ENCODE data around the gene MIR17HG.
A peak's percentile ranks its signal among the peaks of the same experiment; 100 is the strongest.
"Not testable (repeated sequence)": the region's sequence is repeated elsewhere in the genome, so short reads cannot be mapped to it uniquely, and the experiment has no call there.

MIR17HG gene

GRCh38 chr13:91347996-91348905 lies 764 bp downstream of the MIR17HG start:
- no peak for DNase-seq

GRCh38 chr13:91348906-91349435 lies 1.5 kb downstream of the MIR17HG start:
- peak; percentile 65 for DNase-seq

- DNase-seq = no peak
Measured at GRCh38 chr13:91349992-91350911, 2.8 kb downstream of the MIR17HG start.

DNA sequence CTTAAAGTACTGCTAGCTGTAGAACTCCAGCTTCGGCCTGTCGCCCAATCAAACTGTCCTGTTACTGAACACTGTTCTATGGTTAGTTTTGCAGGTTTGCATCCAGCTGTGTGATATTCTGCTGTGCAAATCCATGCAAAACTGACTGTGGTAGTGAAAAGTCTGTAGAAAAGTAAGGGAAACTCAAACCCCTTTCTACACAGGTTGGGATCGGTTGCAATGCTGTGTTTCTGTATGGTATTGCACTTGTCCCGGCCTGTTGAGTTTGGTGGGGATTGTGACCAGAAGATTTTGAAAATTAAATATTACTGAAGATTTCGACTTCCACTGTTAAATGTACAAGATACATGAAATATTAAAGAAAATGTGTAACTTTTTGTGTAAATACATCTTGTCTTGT lies 3.6 kb downstream of the MIR17HG start:
- DNase-seq = no peak

DNA sequence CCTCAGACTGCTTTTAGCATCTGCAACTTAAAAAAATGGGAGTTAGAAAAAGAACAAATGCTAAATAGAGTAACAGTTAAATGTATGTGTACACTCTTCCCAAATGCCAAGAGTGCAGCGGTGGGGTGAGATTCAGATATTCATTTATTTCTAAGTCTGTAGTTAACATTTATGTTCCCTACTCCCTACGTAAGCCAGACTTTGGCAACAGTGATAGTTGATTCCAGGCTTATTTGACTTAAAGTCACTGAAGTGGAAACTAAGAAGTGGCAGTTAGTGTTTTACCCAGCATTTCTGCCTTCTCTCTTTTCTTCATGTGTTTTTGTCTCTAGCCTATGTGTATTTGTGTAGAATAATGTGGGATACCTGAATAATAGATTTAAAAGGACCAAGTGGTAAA lies 4.5 kb downstream of the MIR17HG start:
- DNase-seq = no peak

DNA sequence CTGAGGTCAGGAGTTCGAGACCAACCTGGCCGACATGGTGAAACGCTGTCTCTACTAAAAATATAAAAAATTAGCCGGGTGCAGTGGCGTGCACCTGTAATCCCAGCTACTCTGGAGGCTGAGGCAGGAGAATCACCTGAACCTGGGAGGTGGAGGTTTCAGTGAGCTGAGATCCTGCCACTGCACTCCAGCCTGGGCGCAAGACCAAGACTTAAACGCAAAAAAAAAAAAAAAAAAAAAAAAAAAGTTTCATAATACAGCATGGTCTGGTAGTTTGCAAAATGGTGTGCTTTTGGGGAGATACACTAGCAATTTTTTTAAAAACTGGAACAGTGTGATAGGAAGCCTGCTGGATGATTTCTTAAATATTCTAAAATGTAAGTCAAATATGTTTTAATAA lies 5.4 kb downstream of the MIR17HG start:
- not testable (repeated sequence) for DNase-seq

GRCh38 chr13:91353494-91353893 lies 6.0 kb downstream of the MIR17HG start:
- DNase-seq = no peak

GRCh38 chr13:91355099-91355825 lies 7.8 kb downstream of the MIR17HG start:
- no peak for DNase-seq

DNA sequence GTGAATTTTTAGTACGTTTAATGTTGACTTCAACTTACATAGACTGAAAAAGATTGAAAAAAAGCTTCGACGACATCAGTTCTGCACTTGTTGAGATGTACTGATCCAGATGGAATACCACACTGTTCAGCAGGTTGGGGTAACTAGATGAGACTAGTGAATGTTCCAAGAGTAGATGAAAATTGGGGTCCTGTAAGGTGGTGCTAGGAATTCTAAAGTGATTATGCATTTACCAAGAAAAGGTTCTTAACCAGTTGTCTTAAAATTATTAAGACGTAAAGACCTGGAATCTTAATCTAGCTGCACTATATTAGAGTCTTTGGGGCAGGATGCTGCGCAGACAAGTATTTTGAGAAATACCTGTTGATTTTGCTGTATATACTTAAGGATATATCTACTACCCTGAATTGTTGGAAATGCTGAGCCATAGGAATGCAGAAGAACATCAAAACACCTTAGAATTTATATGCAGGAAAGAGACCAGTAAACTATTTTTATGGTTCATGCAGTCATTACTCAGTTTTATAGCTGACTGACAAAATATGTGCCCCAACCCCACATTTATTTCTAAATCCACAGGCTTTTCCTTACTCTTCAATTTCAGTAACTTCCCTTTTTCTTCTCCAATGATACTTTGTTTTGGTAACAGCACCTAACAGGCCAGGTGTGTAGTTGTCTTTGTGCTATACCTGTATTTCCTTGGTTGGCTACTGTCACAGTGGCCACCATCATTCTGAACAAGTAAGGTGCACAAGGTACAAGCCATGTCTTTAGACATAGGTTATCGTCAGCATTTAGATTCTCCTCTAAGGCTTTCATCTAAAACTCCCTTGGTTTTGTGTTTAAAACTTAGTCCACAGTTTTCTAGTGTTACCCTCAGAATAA lies 8.6 kb downstream of the MIR17HG start:
- DNase-seq = no peak

DNA sequence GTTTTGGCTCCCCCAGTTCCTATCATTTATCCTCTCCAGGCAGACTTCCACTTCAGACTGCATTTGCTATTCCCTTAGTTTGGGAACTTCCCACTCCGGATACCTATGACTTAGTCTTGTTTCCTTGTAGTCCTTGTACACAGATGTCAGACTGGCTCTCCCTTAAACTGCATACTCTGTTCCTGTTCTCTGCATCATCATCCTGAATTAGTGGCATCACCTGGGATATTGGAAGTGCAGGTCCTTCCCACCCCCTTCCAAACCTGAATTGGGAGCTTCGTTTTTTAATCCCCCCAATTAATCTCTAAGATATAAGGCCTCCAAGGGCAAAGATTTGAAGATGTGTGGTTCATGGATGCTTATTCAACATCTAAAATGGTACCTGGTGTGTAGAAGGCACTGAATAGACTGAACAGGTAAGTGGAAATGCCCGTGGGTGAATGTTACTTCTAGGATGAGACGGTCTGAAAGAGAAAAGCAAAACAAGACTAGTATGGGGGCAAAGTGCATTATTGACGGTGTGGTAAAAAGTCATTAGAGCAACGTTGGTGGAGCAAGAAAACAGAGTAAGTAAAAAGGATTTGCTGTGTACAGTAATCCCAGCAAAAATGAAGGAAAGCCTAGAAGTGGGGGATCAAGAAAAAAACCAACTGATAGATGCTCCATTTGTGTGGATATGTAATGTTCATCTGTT lies 9.6 kb downstream of the MIR17HG start:
- DNase-seq = no peak

DNA sequence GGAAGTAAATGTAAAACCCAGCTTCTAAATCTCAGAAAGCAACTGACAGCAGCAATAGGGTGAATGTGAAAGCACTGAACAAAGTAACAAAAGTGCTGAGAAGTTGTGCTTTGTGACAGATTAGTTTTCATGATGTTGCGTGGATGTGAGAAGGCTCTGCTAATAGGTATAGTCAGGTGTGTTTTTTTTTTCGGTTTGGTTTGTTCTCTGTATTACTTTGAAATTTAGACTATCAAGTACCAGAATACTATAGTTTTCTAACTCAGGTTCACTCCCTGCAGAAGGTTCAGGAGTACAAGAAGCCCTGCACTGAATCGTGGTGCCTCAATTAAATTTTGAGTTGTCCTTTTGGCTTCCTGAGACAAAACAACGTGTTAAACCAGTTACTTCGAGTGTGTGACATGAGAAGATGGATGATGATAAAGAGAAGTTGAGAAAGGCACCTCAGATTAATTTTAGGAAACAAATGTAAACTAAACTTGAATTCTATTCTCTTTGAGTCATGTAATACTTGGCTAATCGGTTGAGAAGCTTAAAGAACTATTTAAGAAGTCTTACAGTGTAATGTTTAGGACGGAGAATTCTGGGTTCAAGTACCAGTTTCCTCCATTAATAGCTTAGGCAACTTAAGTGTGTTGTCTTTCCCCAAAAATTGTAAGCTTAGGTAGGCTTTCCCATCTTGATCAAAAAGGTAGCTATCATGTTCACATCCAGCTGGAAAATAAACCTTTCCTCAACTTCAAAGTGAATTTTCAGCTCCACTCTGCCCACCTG lies 10.3 kb downstream of the MIR17HG start:
- DNase-seq = no peak

GRCh38 chr13:91358387-91358782 lies 10.9 kb downstream of the MIR17HG start:
- no peak for DNase-seq

GRCh38 chr13:91359111-91359510 lies 11.6 kb downstream of the MIR17HG start:
- no peak for DNase-seq

- DNase-seq = no peak
Measured at GRCh38 chr13:91359631-91360030, 12.1 kb downstream of the MIR17HG start.

DNA sequence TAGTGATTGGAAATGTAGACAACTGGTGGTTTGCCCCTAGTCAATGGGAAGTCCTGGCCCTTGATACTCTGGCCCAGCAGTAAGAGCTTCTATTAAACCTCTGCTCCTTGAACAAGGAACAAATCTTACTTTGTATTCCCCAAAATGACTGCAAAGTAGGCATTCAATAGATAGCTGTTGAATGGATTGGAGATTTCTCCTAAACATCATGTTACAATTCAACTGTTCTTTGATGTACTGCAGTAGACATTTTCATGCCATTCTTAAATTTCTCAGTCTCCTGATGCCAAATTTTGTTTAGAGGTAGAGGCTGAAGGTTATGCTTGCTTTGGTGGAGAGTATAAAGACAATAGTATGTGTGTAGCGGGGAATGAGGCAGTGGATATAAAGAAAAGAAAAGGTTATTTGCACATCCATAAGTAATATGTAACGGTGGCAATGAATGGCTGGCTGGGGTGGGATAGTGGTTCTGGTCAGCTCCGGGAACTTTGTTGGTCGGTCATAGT lies 12.8 kb downstream of the MIR17HG start:
- DNase-seq = no peak

- DNase-seq = no peak
Measured at GRCh38 chr13:91361755-91362271, 14.3 kb downstream of the MIR17HG start.

DNA sequence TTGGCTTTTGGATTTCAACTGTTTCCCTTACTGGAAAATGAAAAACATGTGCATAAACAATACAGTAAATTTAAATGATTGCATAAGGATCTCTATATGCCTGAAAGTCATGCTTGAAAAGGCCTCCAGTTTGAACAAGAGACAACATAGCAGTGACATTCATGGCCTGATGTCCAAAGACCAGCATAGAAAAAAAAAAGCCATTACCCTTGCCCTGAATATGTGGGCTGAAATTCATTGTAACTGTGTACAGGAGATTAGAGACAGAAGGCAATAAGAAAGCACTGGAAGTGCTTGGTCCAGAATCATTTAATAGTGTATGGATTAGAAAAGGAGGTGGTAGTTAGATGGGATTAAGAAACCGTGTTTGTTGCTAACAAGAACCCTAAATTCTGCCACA lies 15.4 kb downstream of the MIR17HG start:
- no peak for DNase-seq

DNA sequence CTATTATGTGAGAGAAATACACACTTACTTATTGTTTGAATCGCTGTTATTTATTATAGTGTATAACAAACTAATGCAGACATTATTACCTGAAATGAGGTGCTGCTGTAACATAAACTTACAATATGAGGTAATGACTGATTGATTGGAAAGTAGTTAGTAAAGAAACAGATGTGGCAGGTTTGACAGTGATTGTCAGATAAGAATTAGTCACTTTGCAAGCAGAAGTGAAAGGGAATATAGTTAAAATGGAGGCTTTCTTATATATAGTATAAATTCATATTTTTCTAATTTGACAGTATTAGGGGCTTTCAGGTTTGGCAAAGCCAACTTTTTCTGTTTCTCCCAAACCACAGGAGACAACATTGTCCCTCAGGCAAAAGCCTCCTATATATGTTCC lies 20.6 kb downstream of the MIR17HG start:
- no peak for DNase-seq

DNA sequence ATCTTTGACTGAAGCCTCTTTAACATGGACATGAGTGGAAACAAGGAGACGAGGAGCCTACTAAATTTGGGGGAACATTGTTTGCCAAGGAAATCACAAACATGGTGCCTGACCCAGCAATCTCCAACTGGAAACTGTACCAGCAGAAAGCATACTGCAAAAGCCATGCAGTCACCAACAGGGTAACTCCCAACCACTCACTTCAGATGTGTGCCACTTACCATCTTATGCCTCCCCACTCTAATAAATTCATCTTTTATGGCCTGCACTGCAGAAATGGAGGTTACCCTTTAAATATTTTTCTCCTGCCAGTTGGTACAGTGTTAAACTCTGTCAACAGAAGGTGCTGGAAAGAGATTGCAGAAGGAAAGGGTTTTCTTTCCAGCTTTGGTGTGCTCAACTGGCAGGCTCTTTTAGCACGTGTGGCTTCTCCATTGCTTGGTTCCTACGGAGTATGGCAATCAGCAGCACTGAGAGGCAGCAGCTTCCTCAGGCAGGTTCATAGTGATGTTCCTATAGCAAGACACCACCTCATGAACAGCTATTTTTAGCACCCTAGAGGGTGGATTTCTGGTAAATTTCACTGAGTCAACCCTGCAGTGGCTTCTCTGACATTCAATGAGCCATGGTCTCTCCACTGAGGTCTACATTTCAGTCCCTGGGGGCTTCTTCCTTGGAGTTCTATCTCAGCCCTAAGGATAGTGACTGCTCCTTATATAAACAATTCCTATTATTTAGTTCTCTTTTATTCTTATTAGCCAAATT lies 21.4 kb downstream of the MIR17HG start:
- DNase-seq = no peak
